Melanocyte of skin (primary cell): ENCODE results near the gene PET117. TPM values are rescaled to one million over a fixed set of nuclear protein-coding genes. Genes with fewer than 3 reads are reported as not detected.

Experiments used
- small RNA-seq, 2 donors: library from RNA; depleted of rRNA; stranded (forward); fragments of <200 nt; gene quantifications; one replicate each; pipeline ENCODE3, GENCODE V24; 2012
- total RNA-seq, 2 donors: library from RNA; depleted of rRNA; stranded (reverse); fragments of >200 nt; gene quantifications; 2 replicates each; pipeline ENCODE4 v1.2.3, GENCODE V29; 2012

PET117 gene, protein sequence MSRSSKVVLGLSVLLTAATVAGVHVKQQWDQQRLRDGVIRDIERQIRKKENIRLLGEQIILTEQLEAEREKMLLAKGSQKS
- 10 to 100 TPM; 11.4 to 15.7 TPM for total RNA-seq

DNA sequence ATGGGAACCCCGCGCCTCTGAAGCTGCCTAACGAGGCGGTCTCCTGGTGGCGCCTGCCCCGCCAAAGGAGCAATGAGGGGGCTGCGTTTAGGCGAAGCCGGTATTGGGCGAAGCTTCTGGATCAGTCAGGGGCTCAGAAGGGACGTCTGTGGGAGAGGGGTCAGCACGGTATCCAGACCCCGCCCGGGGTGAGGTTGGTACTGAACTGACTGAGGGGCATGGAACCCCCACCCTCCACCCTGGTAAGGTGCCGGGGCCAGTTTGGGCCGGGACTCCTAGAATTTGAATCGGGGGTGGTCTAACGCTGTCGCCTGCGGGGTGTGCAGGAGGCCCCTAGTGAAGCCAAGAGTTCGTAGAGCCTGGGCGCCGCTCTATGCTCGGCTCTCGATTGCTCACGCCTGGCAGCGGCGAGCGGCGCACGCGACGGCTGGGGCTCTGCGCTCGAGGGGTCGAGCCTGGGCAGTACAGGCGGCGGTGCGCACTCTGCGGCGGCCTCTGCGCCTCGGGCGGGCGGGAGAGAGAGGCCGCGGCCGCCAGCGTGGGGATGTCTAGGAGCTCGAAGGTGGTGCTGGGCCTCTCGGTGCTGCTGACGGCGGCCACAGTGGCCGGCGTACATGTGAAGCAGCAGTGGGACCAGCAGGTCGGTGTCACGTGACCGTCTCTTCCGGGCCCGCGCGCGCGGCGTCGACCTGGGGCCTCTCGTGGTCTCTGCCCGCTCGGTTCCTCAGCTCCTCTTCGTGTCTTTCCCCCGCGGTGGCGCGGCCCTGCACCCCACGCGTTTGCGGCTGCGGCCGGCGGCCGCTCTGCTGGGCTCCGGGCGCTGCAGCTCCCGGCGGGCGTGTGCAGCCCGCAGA is at the start of gene PET117, which contains the start of gene KAT14:
PET117 (plus strand) TSS at position 452 of the 854 bp plus-strand sequence; CDS start at position 545, 93 bp downstream.
KAT14 (plus strand) TSS at position 452 of the 854 bp plus-strand sequence. CDS start 4,798 bp downstream, outside the sequence.

Small RNAs within 50 kb of the gene (small RNA-seq; reads per million reads assigned to genes)
- gene RF00019 (0 reads per million in 2 donors), gene RNU7-137P (0 reads per million in 2 donors)

Other genes with a start within 250 kb of the PET117 start
- gene SNX5, start 169.1 kb upstream of the PET117 start, total RNA-seq = 100 to 1,000 TPM in 1 of 2 donors, 10 to 100 TPM in 1; 69.9 to 145 TPM
- gene MGME1, start 168.8 kb upstream of the PET117 start, total RNA-seq = 10 to 100 TPM; 14.1 to 26.6 TPM
- gene OVOL2, start 79.9 kb upstream of the PET117 start, total RNA-seq = not detected
- 10 to 100 TPM; 18.9 to 19.0 TPM for gene KAT14, start within 50 bp of the PET117 start, total RNA-seq
- 10 to 100 TPM in 1 of 2 donors, 1 to 10 TPM in 1; 8.9 to 10.7 TPM for gene ZNF133, start 150.7 kb downstream of the PET117 start, total RNA-seq